Progenitor cell of endocrine pancreas (in vitro differentiated cells): Measurements from ENCODE around the gene FBXL19. TPM values are rescaled to one million over a fixed set of nuclear protein-coding genes. Genes with fewer than 3 reads are reported as not detected.
A peak's percentile ranks its signal among the peaks of the same experiment; 100 is the strongest.

Source experiments
- DNase-seq: peaks from one replicate; pipeline ENCODE4 v3.0.0; 2021; ENCODE audit warnings: low spot score; ENCODE audit not compliant: unreplicated experiment
- H3K27ac Mint-ChIP-seq: 2 replicates; pipeline ENCODE4 v1.8.0; 2021; ENCODE audit warnings: mild to moderate bottlenecking, moderate library complexity, mixed read lengths
- H3K27me3 Mint-ChIP-seq: 2 replicates; pipeline ENCODE4 v1.8.0; 2021; ENCODE audit warnings: mixed read lengths
- H3K36me3 Mint-ChIP-seq: 2 replicates; pipeline ENCODE4 v1.8.0; 2022; ENCODE audit warnings: mixed read lengths; ENCODE audit not compliant: insufficient read depth
- H3K4me1 Mint-ChIP-seq: 2 replicates; pipeline ENCODE4 v1.8.0; 2021; ENCODE audit warnings: low read depth, mixed read lengths
- H3K4me3 Mint-ChIP-seq: 2 replicates; pipeline ENCODE4 v1.8.0; 2021; ENCODE audit warnings: low read depth, mild to moderate bottlenecking, moderate library complexity, mixed read lengths
- H3K9me3 Mint-ChIP-seq: 2 replicates; pipeline ENCODE4 v1.8.0; 2021; ENCODE audit warnings: low read depth, mixed read lengths
- total RNA-seq: library from RNA; stranded (reverse); gene quantifications from 2 replicates; pipeline ENCODE4 v1.2.1, GENCODE V29; 2021
- TF ChIP-seq, protein P1 (sequence below): fragments of 200-600 bp; sonication (generic); IDR thresholded peaks from one replicate; pipeline ENCODE4 v1.5.0; 2021; ENCODE audit warnings: antibody characterized with exemption, mild to moderate bottlenecking; ENCODE audit not compliant: unreplicated experiment

The FBXL19 gene
- total RNA-seq, 1 donor from 2014 or later = 65.6 TPM

DNA sequence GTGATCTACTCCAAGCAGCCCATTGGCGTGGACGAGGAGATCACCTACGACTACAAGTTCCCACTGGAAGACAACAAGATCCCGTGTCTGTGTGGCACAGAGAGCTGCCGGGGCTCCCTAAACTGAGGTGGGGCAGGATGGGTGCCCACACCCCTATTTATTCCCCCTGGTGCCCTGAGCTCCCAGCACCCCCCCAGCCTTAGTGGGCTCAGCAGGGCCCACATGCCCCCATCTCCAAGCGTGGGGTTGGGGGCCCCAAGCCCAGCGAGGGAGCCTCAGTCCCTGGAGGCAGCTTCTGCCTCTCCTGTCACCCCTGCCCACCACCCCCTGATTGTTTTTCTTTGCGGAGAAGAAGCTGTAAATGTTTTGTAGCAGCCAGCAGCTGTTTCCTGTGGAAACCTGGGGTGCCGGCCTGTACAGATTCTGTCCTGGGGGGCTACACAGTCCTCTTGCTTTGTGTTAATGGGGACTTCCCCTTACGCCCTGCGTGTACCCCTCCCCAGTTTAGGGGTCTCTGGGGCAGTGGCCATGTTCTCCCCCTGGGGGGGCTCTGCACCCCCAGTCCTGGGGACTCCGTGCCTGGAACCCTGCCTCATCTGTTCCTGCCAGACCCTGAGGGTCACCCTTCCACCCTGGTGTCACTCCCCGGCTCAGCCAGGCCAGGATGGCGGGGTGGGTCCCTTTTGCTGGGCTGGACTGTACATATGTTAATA lies 60.7 kb downstream of the FBXL19 start:
- Mint-ChIP-seq H3K4me3 (no peak overlapping the region), H3K4me1 (peaks cover 2% of the 10 kb centered on the region), H3K27me3 (no peaks in the 10 kb centered on the region), H3K36me3 (peaks cover 8% of the 10 kb centered on the region), H3K9me3 (no peaks in the 10 kb centered on the region), H3K27ac (no peak overlapping the region)
- TF ChIP-seq, protein P1, sequence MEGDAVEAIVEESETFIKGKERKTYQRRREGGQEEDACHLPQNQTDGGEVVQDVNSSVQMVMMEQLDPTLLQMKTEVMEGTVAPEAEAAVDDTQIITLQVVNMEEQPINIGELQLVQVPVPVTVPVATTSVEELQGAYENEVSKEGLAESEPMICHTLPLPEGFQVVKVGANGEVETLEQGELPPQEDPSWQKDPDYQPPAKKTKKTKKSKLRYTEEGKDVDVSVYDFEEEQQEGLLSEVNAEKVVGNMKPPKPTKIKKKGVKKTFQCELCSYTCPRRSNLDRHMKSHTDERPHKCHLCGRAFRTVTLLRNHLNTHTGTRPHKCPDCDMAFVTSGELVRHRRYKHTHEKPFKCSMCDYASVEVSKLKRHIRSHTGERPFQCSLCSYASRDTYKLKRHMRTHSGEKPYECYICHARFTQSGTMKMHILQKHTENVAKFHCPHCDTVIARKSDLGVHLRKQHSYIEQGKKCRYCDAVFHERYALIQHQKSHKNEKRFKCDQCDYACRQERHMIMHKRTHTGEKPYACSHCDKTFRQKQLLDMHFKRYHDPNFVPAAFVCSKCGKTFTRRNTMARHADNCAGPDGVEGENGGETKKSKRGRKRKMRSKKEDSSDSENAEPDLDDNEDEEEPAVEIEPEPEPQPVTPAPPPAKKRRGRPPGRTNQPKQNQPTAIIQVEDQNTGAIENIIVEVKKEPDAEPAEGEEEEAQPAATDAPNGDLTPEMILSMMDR = no peak
- no peak for DNase-seq

DNA sequence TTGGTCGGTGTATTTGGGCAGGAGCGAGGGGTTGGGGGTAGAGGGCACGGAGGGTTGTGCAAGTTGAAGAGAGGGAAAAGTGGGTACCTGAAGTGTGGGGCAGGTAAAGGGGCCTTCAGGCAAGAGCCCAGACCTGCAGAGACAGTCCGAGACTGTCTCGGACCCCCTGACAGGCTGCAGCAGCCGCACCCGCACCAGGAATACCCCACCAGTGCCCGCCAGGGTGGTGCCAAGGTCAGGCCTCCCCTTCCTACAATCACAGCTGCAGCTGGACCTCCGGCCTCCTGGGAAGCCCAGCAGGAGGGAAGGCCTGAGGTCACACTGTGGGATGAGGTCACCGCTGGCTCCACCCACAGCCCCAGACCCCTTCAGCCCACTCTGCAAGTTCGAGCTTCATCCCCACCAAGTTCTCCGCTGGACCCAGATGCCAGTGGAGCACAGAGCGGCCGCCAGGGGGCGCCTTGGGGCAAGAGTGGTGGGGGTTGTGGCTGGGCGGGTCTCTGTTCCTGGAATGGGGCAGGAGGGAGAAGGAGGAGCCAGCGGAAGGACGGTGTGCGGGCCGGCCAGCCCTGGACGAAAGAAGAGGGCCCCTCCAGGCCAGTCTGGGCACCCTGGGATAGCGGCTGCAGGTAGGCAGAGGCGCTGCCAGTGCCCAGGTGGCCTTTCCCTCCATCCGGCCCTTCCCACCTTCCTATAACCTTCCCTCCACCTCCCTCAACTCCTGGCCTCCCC lies 61.5 kb downstream of the FBXL19 start, which contains the start of gene HSD3B7:
HSD3B7 (plus strand) TSS at position 539 of the 732 bp plus-strand sequence. CDS start 452 bp downstream, outside the sequence.
- DNase-seq = peak; percentile 90
- H3K9me3 Mint-ChIP-seq = no peaks in the 10 kb centered on the region
- H3K27me3 Mint-ChIP-seq = no peaks in the 10 kb centered on the region
- H3K4me1 Mint-ChIP-seq = peaks cover 2% of the 10 kb centered on the region
- TF ChIP-seq, protein P1 = peak; percentile 86
- H3K27ac Mint-ChIP-seq = peak within 1 kb of the TSS; percentile 84
- peak within 1 kb of the TSS; percentile 56 for H3K4me3 Mint-ChIP-seq
- H3K36me3 Mint-ChIP-seq = peaks cover 8% of the 10 kb centered on the region

DNA sequence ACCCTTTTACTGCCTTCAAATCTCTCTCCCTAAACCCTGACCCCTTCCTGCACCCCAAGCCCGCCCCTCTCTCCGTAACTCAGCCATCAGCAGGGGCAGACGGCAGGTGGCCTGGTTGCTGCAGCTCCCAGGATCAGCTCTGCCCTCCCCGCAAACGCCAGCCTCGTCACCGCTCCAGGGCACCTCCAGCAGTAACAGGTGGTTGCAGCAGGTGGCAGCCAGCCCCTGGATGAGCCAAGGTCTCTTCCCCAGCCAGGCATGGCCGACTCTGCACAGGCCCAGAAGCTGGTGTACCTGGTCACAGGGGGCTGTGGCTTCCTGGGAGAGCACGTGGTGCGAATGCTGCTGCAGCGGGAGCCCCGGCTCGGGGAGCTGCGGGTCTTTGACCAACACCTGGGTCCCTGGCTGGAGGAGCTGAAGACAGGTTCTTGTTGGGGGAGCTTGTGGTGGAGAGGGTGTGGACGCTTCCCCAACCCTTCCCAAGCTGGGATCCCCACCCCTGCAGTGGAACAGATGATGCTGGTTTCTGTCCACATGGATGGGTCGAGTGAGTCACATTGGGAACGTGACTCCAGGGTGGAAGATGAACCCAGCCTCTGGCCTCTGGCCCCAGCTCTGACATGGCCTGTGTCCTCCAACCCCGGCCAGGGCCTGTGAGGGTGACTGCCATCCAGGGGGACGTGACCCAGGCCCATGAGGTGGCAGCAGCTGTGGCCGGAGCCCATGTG lies 62.2 kb downstream of the FBXL19 start:
- H3K27ac Mint-ChIP-seq = peak overlapping the region; percentile 84
- no peaks in the 10 kb centered on the region for H3K27me3 Mint-ChIP-seq
- H3K36me3 Mint-ChIP-seq = peaks cover 5% of the 10 kb centered on the region
- DNase-seq = peak; percentile 39
- no peaks in the 10 kb centered on the region for H3K9me3 Mint-ChIP-seq
- H3K4me3 Mint-ChIP-seq = peak overlapping the region; percentile 56
- TF ChIP-seq, protein P1 = no peak
- H3K4me1 Mint-ChIP-seq = peaks cover 2% of the 10 kb centered on the region

DNA sequence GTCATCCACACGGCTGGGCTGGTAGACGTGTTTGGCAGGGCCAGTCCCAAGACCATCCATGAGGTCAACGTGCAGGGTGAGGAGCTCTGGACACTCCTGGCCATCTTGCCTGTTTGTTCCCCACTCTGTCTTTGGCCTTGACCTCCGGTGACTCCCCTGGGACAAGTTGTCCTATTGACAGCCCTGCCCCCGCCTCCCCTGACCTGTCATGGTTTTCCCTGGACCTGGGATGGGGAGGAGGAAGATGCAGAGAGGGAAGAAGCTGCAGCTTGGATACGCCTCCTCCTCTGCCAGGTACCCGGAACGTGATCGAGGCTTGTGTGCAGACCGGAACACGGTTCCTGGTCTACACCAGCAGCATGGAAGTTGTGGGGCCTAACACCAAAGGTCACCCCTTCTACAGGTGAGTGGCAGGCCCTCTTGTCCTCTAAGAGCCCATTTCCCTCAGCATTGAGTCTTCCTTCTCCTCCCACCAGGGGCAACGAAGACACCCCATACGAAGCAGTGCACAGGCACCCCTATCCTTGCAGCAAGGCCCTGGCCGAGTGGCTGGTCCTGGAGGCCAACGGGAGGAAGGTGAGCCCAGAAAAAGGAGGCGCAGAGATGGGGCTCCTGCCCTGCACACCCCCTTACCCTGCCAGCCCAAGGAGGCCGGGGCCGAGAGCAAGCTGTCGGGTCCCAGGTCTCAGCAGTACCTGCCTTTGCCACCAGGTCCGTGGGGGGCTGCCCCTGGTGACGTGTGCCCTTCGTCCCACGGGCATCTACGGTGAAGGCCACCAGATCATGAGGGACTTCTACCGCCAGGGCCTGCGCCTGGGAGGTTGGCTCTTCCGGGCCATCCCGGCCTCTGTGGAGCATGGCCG lies 63.0 kb downstream of the FBXL19 start:
- Mint-ChIP-seq H3K27me3 (no peaks in the 10 kb centered on the region), H3K36me3 (peaks cover 5% of the 10 kb centered on the region), H3K4me1 (peaks cover 2% of the 10 kb centered on the region), H3K9me3 (no peaks in the 10 kb centered on the region), H3K4me3 (no peak overlapping the region), H3K27ac (no peak overlapping the region)
- TF ChIP-seq, protein P1 = no peak
- DNase-seq = no peak
